ENCODE measurements around the gene SPTLC1.

- TF ChIP-seq POLR2AphosphoS5 (IDR thresholded peaks at IDR 0.05), result no peak
- no peak for TF ChIP-seq CTCF (IDR thresholded peaks at IDR 0.05)
These were observed 43.6 kb downstream of the SPTLC1 start for GRCh38 chr9:92071634-92072033.
